Liver (tissue), 9 donors: ENCODE measurements around the gene SPA17. TPM values are rescaled to one million over a fixed set of nuclear protein-coding genes. Genes with fewer than 3 reads are reported as not detected.

Experiments used
- DNase-seq: peaks from one replicate; pipeline ENCODE4 v3.0.0-alpha.2; 2017; ENCODE audit warnings: low spot score
- H3K27ac ChIP-seq, 2 donors: one replicate each; pipeline ENCODE4 v1.7.0; 2013; ENCODE audit warnings: inconsistent platforms in 2 of 2, low read length in 2 of 2, control low read depth in 1 of 2, low read depth in 1 of 2, mild to moderate bottlenecking in 1 of 2
- H3K27me3 ChIP-seq, 4 donors: one replicate each; pipeline versions ENCODE4 v1.6.1 to v1.7.0; 2013; ENCODE audit warnings: low read length in 3 of 4, inconsistent platforms in 1 of 4, mild to moderate bottlenecking in 1 of 4, moderate library complexity in 1 of 4; ENCODE audit not compliant: control insufficient read depth in 4 of 4, insufficient read depth in 4 of 4
- H3K36me3 ChIP-seq, 4 donors: one replicate each; pipeline versions ENCODE4 v1.6.1 to v1.7.0; 2013; ENCODE audit warnings: low read length in 3 of 4, mild to moderate bottlenecking in 3 of 4, low read depth in 1 of 4, moderate library complexity in 1 of 4; ENCODE audit not compliant: control insufficient read depth in 4 of 4, insufficient read depth in 3 of 4
- H3K4me1 ChIP-seq, 4 donors: one replicate each; pipeline versions ENCODE4 v1.6.1 to v1.7.0; 2013; ENCODE audit warnings: low read length in 3 of 4, mild to moderate bottlenecking in 3 of 4, moderate library complexity in 1 of 4; ENCODE audit not compliant: control insufficient read depth in 4 of 4, insufficient read depth in 4 of 4
- H3K4me3 ChIP-seq, 3 donors: one replicate each; pipeline versions ENCODE4 v1.6.1 to v1.7.0; 2013; ENCODE audit warnings: low read length in 3 of 3, control low read depth in 1 of 3, low read depth in 1 of 3, mild to moderate bottlenecking in 1 of 3
- H3K9ac ChIP-seq, 2 donors: one replicate each; pipeline ENCODE4 v1.7.0; 2013; ENCODE audit warnings: low read length in 2 of 2, mild to moderate bottlenecking in 2 of 2, moderate library complexity in 2 of 2, control low read depth in 1 of 2, low read depth in 1 of 2
- H3K9me3 ChIP-seq, 4 donors: one replicate each; pipeline versions ENCODE4 v1.6.1 to v1.7.0; 2013; ENCODE audit warnings: low read length in 3 of 4; ENCODE audit not compliant: control insufficient read depth in 4 of 4
- EGR1 ChIP-seq, 2 donors: IDR thresholded peaks; 2 replicates each; pipeline ENCODE4 v1.6.1; 2016 to 2018; ENCODE audit warnings: antibody characterized with exemption in 2 of 2, low read depth in 2 of 2
- FOXA1 ChIP-seq: IDR thresholded peaks from 2 replicates; pipeline ENCODE4 v1.6.1; 2016; ENCODE audit warnings: antibody characterized with exemption
- FOXA2 ChIP-seq: IDR thresholded peaks from 2 replicates; pipeline ENCODE4 v1.6.1; 2016; ENCODE audit warnings: antibody characterized with exemption
- GABPA ChIP-seq, 2 donors: IDR thresholded peaks in 1 of 2; conservative IDR thresholded peaks in 1 of 2; 2 replicates each; pipeline ENCODE4 v1.6.1; 2016; ENCODE audit warnings: antibody characterized with exemption in 2 of 2, mild to moderate bottlenecking in 1 of 2, moderate library complexity in 1 of 2
- HNF4A ChIP-seq, 2 donors: conservative IDR thresholded peaks; 2 replicates each; pipeline ENCODE4 v1.6.1; 2016; ENCODE audit warnings: antibody characterized with exemption in 2 of 2, mild to moderate bottlenecking in 2 of 2
- HNF4G ChIP-seq: IDR thresholded peaks from 2 replicates; pipeline ENCODE4 v1.6.1; 2016; ENCODE audit warnings: antibody characterized with exemption
- JUND ChIP-seq, 2 donors: IDR thresholded peaks; 2 replicates each; pipeline ENCODE4 v1.6.1; 2016; ENCODE audit warnings: antibody characterized with exemption in 2 of 2
- MAX ChIP-seq: IDR thresholded peaks from 2 replicates; pipeline ENCODE4 v1.6.1; 2016; ENCODE audit warnings: antibody characterized with exemption
- NR2F2 ChIP-seq: IDR thresholded peaks from 2 replicates; pipeline ENCODE4 v1.6.1; 2016; ENCODE audit warnings: antibody characterized with exemption
- RAD21 ChIP-seq, 2 donors: IDR thresholded peaks; 2 replicates each; pipeline ENCODE4 v1.6.1; 2016; ENCODE audit warnings: antibody characterized with exemption in 2 of 2, mild to moderate bottlenecking in 2 of 2
- RXRA ChIP-seq, 2 donors: IDR thresholded peaks; 2 replicates each; pipeline ENCODE4 v1.6.1; 2017 to 2018; ENCODE audit warnings: antibody characterized with exemption in 2 of 2, mild to moderate bottlenecking in 1 of 2
- SP1 ChIP-seq: IDR thresholded peaks from 2 replicates; pipeline ENCODE4 v1.6.1; 2018; ENCODE audit warnings: antibody characterized with exemption, mild to moderate bottlenecking
- TAF1 ChIP-seq: conservative IDR thresholded peaks from 2 replicates; pipeline ENCODE4 v1.6.1; 2016; ENCODE audit warnings: antibody characterized with exemption, mild to moderate bottlenecking
- YY1 ChIP-seq: IDR thresholded peaks from 2 replicates; pipeline ENCODE4 v1.6.1; 2016; ENCODE audit warnings: antibody characterized with exemption, mild to moderate bottlenecking
- ZBTB33 ChIP-seq: IDR thresholded peaks from 2 replicates; pipeline ENCODE4 v1.6.1; 2016; ENCODE audit warnings: antibody characterized with exemption
- WGBS: extraction: QIAGEN DNeasy Blood & Tissue Kit; methylation state at CpG from one replicate; pipeline ENCODE4 v1.1.7; 2013; 5-methylcytosine and 5-hydroxymethylcytosine counted together
- polyA plus RNA-seq, 2 donors: library from polyadenylated mRNA; stranded (reverse) in 1 of 2; unstranded in 1 of 2; fragments of 200-250 nt in 1 of 2; fragments of >200 nt in 1 of 2; fragmentation: Nextera tagmentation in 1 of 2; extraction: Ambion mirVana in 1 of 2; gene quantifications; one replicate each; pipeline versions ENCODE4 v1.2.1 to v1.2.3, GENCODE V29; 2013 to 2015
- total RNA-seq, 2 donors: library from RNA; depleted of rRNA; stranded (reverse); fragments of >200 nt; gene quantifications; one replicate each; pipeline ENCODE4 v1.2.3, GENCODE V29; 2014
- TF ChIP-seq, protein P1 (sequence below): IDR thresholded peaks from 2 replicates; pipeline ENCODE4 v1.6.1; 2016; ENCODE audit warnings: antibody characterized with exemption
- TF ChIP-seq, protein P2 (sequence below): IDR thresholded peaks from 2 replicates; pipeline ENCODE4 v1.6.1; 2016; ENCODE audit warnings: antibody characterized with exemption, mild to moderate bottlenecking
- TF ChIP-seq, protein P3 (sequence below): fragments of 150-350 bp; IDR thresholded peaks from 2 replicates; pipeline ENCODE4 v1.5.1; 2017; ENCODE audit warnings: improper control_type of control experiment, low read depth, low read length; ENCODE audit not compliant: missing input control
- donor health status: healthy.
- donor health status: healthy.
- donor health status: healthy.
- donor health status: healthy.
- donor health status: healthy.

SPA17 gene
- total and polyA plus RNA-seq, 4 donors: 0.47 to 3.2 (median 1.9) TPM

DNA sequence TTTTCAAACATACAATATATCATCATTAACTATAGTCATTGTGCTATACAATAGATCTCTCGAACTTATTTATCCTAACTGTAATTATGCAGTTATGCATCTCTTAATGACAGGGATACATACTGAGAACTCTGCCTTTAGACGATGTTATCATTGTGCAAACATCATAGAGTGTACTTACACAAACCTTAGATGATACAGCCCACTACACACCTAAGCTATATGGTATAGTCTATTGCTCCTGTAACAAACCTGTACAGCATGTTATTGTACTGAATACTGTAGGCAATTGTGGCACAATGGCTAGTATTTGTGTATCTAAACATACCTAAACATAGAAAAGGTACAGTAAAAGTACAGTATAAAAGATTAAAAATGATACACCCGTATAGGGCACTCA is 38.7 kb downstream of the SPA17 start:
- Histone ChIP-seq H3K4me1 (peaks cover 0 to 1% (median 0%) of the 10 kb centered on the region in 4 donors), H3K9ac (no peak overlapping the region), H3K27me3 (peaks cover 0 to under 1% (median 0%) of the 10 kb centered on the region in 4 donors), H3K27ac (no peak overlapping the region), H3K36me3 (no peaks in the 10 kb centered on the region), H3K4me3 (no peak overlapping the region), H3K9me3 (peaks cover 0 to 8% (median 3%) of the 10 kb centered on the region in 4 donors)
- DNase-seq: no peak
- TF ChIP-seq GABPA (IDR thresholded peaks at IDR 0.05 in 1 of 2, conservative IDR thresholded peaks at IDR 0.05 in 1 of 2): no peak
- TF ChIP-seq TAF1: no peak
- TF ChIP-seq JUND (IDR thresholded peaks at IDR 0.05): no peak
- TF ChIP-seq, protein P1, sequence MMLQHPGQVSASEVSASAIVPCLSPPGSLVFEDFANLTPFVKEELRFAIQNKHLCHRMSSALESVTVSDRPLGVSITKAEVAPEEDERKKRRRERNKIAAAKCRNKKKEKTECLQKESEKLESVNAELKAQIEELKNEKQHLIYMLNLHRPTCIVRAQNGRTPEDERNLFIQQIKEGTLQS: no peak
- TF ChIP-seq EGR1 (IDR thresholded peaks at IDR 0.05; ENCODE audit: low read depth in 2 of 2): no peak
- TF ChIP-seq HNF4G: no peak
- TF ChIP-seq FOXA2: no peak
- no peak for TF ChIP-seq YY1
- TF ChIP-seq MAX: no peak
- no peak for TF ChIP-seq ZBTB33
- TF ChIP-seq, protein P2, sequence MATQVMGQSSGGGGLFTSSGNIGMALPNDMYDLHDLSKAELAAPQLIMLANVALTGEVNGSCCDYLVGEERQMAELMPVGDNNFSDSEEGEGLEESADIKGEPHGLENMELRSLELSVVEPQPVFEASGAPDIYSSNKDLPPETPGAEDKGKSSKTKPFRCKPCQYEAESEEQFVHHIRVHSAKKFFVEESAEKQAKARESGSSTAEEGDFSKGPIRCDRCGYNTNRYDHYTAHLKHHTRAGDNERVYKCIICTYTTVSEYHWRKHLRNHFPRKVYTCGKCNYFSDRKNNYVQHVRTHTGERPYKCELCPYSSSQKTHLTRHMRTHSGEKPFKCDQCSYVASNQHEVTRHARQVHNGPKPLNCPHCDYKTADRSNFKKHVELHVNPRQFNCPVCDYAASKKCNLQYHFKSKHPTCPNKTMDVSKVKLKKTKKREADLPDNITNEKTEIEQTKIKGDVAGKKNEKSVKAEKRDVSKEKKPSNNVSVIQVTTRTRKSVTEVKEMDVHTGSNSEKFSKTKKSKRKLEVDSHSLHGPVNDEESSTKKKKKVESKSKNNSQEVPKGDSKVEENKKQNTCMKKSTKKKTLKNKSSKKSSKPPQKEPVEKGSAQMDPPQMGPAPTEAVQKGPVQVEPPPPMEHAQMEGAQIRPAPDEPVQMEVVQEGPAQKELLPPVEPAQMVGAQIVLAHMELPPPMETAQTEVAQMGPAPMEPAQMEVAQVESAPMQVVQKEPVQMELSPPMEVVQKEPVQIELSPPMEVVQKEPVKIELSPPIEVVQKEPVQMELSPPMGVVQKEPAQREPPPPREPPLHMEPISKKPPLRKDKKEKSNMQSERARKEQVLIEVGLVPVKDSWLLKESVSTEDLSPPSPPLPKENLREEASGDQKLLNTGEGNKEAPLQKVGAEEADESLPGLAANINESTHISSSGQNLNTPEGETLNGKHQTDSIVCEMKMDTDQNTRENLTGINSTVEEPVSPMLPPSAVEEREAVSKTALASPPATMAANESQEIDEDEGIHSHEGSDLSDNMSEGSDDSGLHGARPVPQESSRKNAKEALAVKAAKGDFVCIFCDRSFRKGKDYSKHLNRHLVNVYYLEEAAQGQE: no peak
- TF ChIP-seq NR2F2: no peak
- no peak for TF ChIP-seq FOXA1
- no peak for TF ChIP-seq RAD21 (IDR thresholded peaks at IDR 0.05)
- no peak for TF ChIP-seq RXRA (IDR thresholded peaks at IDR 0.05)
- no peak for TF ChIP-seq SP1
- TF ChIP-seq, protein P3, sequence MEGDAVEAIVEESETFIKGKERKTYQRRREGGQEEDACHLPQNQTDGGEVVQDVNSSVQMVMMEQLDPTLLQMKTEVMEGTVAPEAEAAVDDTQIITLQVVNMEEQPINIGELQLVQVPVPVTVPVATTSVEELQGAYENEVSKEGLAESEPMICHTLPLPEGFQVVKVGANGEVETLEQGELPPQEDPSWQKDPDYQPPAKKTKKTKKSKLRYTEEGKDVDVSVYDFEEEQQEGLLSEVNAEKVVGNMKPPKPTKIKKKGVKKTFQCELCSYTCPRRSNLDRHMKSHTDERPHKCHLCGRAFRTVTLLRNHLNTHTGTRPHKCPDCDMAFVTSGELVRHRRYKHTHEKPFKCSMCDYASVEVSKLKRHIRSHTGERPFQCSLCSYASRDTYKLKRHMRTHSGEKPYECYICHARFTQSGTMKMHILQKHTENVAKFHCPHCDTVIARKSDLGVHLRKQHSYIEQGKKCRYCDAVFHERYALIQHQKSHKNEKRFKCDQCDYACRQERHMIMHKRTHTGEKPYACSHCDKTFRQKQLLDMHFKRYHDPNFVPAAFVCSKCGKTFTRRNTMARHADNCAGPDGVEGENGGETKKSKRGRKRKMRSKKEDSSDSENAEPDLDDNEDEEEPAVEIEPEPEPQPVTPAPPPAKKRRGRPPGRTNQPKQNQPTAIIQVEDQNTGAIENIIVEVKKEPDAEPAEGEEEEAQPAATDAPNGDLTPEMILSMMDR: no peak
- no peak for TF ChIP-seq HNF4A (conservative IDR thresholded peaks at IDR 0.05)
- WGBS: 63% methylated on average over 3 of the region's 3 CpGs
